ENCODE data around the gene LRRC63.
"Not testable (repeated sequence)": the region's sequence is repeated elsewhere in the genome, so short reads cannot be mapped to it uniquely, and the experiment has no call there.

LRRC63 gene

DNA sequence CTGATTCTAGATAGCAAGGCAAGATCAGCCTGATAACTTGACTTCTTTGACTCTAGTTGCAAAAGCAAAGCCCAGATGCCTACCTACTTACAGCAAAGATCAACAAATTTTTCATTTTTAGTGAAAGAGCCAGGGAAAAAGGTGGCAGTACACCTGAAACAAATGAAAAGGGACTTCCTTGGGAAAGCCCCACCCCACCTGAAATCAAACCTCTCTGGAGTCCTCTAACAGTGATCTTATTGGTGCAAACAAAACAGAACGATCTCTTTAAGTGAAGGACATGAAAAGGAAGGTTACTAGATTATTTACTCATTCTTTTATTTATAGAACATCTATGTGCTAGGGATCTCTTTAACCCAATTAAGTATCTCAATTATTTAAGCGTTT lies 29.2 kb upstream of the LRRC63 start:
- DNase-seq = no peak

GRCh38 chr13:46183018-46183946 lies 28.4 kb upstream of the LRRC63 start:
- no peak for DNase-seq

DNA sequence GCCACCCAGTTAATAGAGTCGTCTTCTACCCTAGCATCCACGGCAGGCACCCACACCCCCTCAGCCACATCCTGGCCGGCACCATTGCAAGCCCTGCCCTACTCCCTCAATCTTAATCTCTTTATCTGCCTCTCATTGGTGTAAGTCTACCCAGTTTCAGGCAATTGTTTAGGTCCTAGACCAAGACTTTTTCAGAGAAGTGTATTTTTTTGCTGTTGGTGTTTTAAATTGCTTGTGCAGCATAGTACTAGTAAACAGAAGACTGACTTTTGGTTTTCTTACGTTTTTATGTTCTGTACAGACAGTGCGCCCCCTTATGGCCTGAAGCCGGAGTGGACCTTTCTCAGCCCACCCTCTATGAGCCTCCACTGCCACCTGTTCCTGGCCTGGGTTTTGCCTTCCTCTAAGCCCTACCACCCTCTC lies 27.4 kb upstream of the LRRC63 start:
- peak; percentile 81 for DNase-seq

- no peak for DNase-seq
Observed at GRCh38 chr13:46185634-46186033, 26.1 kb upstream of the LRRC63 start.

GRCh38 chr13:46192412-46192811 lies 19.3 kb upstream of the LRRC63 start:
- DNase-seq = no peak

GRCh38 chr13:46195016-46195415 lies 16.7 kb upstream of the LRRC63 start:
- DNase-seq = no peak

- DNase-seq = no peak
Observed at GRCh38 chr13:46197299-46198048, 14.3 kb upstream of the LRRC63 start.

DNA sequence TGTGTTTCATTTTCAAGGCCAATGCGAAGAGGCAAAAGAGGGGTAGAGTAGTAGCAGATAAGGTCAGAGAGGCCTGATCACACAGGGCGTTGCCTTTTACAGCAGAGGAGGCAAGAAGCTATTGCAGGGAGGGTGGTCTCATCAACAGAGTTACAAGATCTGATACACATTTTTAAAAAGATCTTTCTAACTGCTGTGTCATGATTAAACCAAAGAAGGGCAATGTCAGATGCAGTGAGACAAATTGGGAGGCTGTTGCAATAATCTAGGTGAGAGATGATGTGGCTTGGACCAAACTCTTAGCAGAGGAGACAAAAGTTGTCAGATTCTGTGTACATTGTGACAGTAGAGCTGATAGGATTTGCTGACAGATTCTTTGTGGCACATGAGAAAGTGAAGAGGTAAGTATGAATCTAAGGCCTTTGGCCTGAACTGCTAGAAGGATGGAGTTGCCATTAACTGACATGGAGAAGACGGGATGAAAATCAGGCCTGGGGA lies 13.0 kb upstream of the LRRC63 start:
- no peak for DNase-seq

GRCh38 chr13:46202188-46202795 lies 9.4 kb upstream of the LRRC63 start:
- peak; percentile 45 for DNase-seq

DNA sequence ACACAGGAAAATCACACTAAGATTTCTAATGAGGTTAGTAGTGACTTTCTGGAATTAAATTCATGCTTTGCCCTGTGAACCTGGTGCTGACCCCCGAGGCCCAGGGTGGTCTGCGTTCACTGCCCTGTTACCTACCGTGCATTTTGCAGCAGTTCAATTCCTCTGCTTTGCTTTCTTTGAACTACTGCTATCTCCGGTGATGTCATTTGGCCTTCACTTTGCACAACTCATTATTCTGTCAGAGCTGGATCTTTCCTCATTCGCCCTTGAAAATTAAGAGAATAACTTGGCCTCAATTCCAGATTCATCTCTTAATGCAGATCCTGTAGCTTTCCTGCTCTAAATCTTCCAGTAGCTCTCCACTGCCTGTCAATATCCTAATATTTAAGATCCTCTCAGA lies 8.8 kb upstream of the LRRC63 start:
- DNase-seq = no peak

DNA sequence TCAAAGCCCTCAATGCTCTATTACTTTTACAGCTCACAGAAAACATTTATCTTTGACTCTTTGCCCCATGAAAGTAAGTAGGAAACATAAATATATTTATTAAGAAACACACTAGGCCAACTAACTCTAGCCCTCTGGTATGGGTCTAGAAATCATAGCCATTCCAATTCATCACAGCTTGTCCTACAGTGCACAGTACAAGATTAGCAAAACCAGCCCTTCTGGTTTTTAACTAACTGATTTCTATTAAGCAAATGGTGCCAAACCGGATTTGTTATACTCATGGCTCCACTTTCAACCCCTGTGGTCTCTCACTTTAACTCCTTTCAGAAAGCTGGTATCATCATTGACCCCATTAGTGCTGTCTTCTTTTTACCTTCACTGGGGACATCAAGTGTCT lies 5.6 kb upstream of the LRRC63 start:
- DNase-seq = no peak

DNA sequence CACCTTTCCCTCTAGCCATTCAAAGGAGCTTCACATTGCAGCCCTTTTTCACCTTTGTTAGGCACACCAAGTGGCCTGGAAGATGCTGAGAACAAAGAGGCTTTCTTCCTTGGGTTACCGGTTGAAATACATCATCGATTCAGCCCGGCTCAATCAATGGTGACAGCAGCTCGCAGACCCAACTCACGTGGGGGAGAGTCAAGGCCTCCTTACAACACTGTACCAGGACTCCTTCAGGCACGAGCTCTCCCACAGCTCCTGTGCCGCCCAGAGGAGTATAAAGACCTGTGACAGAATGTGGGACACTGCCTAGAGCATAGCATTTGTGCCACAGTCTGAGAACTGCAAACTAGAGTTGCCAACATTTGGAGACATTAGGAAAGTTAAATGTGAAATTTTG lies 3.9 kb upstream of the LRRC63 start:
- no peak for DNase-seq

DNA sequence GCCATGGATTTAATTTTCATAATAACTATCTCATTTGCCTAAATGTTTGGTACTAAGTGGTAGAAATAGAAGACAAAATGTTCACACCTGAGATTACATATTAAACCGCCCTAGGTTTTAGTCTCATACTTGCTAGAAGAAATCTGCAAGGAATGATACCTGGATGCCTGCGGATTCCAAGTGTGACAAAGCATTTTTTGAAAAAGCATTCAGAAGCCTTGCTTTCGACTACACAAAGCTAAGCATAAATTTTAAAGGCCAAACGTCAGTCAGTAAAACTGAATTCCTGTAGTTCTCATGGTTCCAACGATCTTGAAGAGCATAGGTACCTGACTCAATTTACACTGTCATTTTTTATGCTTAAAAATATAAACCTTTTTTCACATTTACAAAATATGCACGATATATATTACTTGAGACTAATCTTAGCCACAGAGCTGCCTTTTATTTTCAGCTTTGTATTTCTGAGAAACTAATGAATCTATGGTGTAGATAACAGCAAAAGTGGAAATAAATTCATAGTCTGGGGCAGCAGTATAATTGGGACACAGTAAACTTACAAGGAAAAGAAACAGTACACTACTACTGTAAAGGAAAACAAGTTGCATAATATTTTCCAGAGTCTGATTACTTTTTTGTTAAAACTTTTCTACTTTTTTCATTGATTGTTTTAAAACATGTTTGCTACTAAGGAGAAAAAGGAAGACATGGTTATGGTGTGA lies 1.2 kb upstream of the LRRC63 start:
- no peak for DNase-seq

DNA sequence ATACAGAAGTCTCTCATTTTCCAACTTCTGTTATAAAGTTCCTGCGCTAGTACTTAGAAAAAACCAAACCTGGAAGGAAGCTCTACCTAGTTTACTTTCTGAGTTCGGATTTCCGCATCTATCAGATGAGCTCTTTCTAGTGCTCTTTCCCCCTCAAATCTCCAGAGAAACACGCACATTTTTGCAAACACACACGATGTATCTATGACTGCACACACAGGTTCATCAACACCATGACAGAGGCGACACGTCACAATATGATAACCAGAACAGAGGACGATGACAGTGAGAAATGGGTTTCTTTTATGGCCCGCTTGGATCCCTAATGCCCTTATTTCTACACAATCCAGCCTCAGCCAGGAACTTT lies 629 bp upstream of the LRRC63 start:
- peak; percentile 66 for DNase-seq

DNA sequence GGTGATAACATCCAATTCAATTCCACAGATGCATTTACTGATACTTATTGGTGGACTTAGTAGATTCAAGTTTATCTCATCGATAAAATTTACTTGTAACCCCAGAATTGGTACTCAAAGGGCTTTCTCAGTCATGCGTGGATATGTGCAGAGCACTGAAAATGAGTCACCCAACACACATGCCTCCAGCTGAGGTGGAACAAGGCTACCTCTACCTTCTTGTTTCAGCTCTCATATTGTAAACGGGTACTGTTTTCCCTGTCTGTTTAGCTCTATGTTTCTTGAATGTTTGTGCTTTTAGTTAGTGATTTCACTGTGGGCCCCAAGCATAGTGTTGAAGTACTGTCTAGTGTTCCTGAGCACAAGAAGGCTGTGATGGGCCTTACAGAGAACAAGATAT lies 1.5 kb downstream of the LRRC63 start:
- DNase-seq = no peak

DNA sequence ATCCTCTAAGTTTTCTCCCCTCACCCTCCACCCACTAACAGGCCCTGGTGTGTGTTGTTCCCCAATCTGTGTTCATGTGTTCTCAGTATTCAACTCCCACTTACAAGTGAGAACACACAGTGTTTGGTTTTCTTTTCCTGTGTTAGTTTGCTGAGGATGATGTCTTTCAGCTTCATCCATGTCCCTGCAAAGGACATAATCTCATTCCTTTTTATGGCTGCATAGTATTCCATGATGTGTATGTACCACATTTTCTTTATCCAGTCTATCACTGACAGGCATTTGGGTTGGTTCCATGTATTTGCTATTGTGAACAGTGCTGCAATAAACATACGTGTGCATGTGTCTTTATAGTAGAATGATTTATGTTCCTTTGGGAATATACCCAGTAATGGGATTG lies 3.0 kb downstream of the LRRC63 start:
- not testable (repeated sequence) for DNase-seq

DNA sequence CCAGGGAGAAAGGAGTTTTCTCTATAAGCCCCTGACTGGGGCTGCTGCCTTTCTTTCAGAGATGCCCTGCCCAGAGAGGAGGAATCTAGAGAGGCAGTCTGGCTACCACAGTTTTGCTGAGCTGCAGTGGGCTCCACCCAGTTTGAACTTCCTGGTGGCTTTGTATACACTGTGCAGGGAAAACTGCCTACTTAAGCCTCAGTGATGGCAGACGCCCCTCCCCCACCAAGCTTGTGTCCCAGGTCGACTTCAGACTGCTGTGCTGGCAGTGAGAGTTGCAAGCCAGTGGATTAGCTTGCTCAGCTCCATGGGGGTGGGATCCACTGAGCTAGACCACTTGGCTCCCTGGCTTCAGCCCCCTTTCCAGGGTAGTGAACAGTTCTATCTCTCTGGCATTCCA lies 8.5 kb downstream of the LRRC63 start:
- DNase-seq = not testable (repeated sequence)

DNA sequence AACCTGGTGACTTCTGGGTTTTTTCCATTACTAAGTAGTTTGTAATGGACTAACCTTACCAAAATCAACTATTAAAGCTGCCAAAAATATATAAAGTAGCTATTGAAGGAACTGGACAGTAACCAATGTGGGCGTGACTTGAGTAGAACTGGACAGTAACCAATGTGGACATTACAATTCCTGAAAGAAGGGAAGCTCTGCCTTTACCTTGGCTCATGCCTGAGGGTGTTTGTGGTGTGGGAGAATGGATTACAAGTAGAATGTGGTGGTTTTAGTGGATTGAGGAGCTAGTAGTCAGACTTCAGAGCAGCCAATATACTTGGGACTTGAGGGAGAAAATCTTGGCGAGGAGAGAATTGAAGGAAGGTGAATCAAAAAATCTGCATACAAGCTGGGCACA lies 17.5 kb downstream of the LRRC63 start:
- DNase-seq = no peak

GRCh38 chr13:46232281-46232680 lies 20.6 kb downstream of the LRRC63 start:
- no peak for DNase-seq

GRCh38 chr13:46235286-46235685 lies 23.6 kb downstream of the LRRC63 start:
- DNase-seq = no peak

GRCh38 chr13:46265292-46265691 lies 53.6 kb downstream of the LRRC63 start:
- no peak for DNase-seq

DNA sequence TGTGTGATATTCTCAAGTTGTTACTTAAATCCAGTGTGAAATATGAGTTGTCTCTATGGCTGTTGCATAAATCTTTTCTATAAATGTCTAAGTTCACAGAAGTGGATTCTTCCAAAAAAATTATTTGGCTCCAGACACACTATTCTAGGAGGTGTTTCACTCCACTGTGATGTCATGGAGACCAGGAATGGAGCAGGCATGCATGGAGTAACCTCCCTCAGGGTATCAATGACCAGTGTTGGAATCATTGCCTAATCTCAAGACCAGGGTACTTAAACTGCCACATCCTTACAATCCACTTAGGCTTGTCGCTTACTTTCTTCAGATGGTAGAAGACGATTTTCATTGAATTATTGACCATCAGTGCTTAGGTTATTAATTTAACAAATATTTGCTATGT lies 55.4 kb downstream of the LRRC63 start:
- no peak for DNase-seq

DNA sequence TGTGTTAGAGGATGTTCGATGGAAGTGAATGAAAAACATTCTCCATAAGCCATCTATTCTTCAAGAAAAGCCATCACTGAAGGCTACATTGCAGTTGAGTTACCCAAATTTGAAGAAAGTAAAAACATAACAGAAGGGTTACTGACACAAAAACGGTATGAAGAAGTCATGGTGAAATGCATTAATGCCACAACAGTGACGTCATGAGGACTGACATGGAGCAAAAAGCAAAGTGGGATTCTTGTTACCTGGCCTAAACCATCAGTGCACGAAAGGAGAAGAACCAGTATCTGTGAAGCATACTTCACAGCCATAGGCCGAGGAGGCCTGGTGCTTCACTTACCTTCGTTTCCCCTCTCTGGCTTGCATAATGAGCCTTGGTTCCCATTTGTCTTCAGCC lies 58.7 kb downstream of the LRRC63 start:
- DNase-seq = no peak

All from CD4-positive, alpha-beta T cell treated with Interleukin-12 subunit alpha and Interleukin-12 subunit beta, for 1 hour (primary cell).